CD4-positive, alpha-beta T cell treated with Interleukin-21 for 1 hour (primary cell): Measurements from ENCODE around the gene SLC1A4.
"Not testable (repeated sequence)": the region's sequence is repeated elsewhere in the genome, so short reads cannot be mapped to it uniquely, and the experiment has no call there.

ENCODE experiments used
- DNase-seq: peaks from one replicate; pipeline ENCODE4 v3.0.0-alpha.2; 2020

Gene SLC1A4

DNA sequence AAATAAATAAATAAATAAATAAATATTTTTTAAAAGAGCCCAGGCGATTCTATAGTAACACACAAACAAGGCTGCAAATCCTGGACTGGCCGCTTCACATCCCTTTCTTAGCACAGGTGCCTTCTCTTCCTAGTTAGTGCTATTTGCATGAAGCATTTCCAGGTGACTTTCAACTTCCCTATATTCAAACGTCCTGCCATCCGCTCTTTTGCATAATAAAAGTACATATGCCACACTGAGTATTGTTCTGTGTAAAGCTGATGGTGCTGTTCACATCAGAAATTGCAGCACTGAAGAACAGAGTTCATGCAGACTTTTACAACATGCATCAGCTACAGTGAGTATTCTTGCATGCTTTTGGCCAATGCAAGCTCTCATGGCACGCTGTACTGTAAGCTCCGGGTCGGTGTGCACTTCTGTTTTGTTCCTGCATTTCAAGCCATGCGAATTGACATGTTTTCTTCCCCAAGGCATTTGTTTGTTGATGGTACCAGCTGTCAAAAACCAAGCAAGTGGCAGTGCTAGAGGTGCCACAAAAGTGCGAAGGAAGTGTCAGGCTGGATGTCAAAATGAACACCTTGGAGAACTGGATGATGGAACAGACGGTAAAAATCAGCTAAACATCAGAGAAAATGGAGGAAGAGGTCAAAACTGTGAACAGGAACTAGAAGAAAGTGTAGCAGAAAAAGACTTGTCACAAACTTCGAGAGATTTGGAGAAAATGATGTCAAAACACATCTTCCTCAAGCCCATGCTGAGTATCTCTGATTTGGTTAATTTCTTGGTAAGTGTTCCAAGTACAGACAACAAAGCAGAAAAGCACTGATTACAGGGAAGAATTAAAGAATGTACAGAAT lies 41.5 kb downstream of the SLC1A4 start:
- DNase-seq = no peak

DNA sequence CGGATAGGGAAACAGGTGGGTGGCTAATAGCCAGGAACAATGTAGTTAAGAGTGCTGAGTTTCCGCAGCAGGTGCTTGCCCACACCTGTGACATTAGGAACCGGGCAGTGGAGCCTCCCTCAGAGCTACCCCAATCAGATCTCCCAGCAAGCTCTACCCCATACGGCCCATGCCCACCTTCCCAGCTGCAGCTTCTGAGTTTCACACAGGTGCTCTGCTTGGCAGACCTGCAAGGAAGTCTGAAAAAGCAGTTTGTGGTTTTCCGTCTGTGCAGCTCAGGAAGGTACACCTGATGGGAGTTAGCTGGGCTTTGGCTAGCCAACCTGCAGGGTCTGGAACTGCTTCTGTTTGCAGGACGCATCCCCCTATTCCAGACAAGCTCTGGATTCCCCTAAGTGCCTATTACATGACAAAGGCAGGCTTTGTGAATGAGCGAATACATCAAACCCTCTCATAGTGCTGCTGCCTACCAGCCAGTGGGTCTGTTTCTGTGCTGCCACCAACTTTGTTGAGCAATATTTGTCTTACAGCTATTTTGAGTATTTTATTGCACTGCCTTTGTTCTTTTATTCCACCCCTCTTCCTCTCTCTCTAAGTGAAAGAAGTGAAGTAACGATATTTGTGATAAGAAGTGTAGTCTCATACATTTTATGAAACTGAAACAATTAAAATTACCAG lies 42.3 kb downstream of the SLC1A4 start:
- no peak for DNase-seq

DNA sequence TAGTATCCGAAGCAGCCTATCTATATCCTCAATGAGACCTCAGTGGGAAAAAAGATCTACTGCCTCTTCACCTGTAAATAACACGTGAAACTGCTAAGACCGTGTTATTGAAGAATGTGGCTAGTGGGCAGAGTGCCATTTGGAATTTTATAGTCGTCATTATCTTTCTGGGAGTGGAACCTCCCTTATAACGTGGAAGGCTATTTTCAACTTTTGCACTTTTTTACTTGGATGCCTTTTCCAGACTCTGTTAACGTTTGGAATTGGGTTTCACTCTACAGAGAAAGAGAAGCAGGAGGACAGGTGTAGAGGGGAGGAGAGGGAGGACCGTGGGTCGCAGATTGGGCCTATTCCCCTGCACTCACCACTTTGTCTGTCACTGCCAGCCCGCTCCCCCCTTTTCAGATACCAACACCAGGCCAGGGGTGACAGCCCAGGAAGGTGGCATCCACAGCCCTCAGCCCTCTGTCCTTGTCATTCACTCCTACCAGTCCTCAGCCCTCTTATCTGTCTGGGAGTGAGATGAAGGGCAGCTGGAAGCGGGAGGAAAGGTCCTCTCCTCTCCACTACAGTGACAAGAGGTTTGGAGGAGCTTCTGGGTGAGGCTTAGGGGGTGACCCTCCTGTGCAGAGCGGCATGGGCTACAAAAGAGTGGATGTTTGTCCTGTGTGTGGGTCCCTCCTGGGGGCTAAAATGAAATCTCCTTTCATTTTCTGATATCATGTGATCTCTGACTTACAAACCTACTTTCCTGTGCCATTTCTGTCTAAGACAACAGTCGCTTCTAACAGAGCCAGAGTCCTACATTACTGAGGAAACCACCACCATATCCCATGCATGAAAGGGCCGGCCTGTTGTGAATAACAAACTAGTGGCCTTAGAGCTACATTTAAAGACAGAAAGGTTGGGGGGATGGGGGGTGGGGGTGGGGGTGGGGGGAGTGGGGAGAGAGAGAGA lies 43.1 kb downstream of the SLC1A4 start:
- DNase-seq = no peak

DNA sequence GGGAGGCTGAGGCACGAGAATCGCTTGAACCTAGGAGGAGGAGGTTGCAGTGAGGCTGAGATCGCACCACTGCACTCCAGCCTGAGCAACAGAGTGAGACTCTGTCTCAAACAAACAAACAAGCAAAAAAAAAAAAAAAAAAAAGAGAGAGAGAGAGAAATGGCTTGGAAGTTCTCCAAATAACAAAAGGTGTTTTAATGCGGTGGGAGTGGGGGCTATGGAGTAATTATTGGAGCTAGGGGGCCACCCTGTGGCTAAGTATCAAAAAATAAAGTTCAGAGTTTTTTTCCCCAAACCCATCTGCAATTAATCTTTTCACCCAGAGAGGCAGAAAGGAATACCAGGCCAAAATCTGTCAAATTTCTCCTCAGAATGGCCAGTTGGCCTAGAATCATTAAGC lies 44.0 kb downstream of the SLC1A4 start:
- peak; percentile 36 for DNase-seq

DNA sequence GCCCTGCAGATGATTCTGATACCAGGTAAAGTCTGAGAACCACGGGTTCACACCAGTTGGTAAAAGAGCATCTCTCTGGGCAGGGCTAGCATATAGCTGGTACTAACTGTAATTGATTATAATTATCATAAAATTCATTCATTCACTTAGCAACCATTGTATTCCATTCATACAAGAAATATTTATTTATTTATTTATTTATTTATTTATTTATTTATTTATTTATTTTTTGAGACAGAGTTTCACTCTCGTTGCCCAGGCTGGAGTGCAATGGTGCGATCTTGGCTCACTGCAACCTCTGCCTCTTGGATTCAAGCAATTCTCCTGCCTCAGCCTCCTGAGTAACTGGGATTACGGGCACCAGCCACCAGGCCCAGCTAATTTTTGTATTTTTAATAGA lies 44.5 kb downstream of the SLC1A4 start:
- DNase-seq = not testable (repeated sequence)

DNA sequence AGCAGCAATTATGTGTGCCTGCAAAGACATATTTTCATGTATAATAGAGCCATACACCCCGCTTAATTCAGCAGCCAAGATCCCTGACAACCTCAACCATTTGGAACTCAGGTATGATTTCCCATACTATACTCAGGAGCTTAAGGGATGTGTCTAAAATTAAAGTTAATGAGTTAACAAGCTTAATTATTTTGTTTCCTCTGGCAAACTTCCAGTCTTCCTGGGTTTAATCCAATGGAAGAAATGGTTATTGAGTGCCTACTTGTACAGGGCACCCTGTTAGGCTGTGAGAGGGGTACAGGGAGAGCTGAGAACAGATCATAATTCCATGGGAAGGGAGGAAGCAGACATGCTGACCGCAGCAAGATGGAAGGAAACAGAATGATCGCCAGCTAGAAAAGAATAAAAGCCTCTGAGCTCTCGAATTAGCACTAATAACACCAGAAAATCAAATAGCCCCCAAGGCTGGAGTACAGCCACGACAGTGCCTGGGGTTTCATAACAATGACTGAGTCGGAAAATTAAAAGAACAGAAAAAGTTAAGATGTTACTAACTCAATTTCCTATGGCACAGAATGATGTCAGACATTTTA lies 46.2 kb downstream of the SLC1A4 start:
- DNase-seq = no peak

DNA sequence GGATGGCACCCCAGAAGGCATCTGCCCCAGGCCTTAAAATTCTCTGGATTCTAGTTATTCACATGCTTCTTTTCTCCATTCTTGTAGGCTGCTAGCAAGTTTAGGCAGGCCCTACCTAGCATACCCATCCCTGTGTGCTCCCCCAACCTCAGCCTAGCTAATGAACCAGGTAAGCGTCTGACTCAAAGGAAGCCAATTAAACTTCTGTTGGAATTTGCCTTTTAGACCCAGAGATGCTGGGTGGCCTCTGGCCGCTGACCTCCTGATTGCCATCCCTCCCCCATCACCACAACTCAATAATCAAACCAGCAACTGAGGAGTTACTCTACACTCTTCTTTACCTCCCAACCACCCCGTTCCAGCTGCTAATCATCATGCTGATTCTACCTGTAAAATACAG lies 48.0 kb downstream of the SLC1A4 start:
- no peak for DNase-seq

DNA sequence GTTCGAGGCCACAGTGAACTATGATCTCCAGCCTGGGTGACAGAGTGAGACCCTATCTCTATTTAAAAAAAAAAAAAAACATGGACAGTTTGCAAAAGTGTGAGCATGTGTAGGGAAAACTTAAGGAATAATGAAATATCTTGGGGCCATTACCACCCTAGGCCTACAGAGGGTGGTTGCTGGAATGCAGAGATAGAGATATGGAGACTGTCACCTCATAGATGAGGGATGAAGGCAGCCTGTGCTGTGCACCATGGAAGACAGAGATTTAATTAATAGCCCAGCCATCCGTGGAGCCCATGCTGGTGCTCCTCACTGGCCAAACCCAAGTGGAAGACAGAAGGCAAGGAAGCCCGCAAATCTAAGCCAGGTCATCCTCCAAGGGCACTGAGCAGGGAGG lies 50.4 kb downstream of the SLC1A4 start:
- DNase-seq = no peak

DNA sequence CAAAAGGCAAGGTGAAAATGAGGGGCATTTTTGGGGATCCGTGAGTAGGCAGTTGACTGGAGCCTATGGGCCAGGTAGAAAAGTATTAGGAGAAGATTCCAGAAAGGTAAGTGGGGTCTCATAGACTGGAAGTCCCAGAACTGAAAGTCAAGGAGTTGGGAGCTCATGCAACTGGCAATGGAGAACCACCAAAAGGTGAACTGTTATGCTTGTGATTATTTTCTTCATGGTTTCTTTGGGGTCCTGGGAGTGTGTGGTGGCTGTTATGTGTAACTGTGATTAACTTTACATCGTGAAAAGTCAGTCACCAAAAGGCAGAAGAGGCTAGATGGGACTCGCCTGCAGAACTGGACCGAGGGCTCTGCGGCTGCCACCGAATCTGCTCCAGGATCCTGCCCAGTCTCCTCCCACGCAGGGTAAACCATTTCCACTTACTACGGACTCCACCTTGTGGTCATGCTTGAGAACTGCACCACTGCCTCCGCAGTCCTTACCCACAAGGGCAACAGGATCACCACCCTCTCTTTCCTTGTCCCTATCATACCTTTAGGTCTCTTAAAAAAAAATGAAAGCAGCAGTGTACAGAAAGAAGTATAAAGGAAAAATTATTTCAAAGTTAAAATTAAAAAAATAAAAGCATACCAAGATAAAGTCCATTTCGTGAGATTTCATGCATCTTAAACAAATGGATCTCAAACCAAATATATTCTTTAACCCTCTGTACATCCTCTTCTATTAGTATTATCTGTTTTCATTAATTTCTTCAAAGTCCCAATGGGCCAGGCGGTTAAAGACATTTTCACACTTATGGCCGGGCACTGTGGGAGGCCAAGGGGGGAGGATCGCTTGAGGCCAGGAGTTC lies 51.4 kb downstream of the SLC1A4 start:
- DNase-seq = peak; percentile 80

DNA sequence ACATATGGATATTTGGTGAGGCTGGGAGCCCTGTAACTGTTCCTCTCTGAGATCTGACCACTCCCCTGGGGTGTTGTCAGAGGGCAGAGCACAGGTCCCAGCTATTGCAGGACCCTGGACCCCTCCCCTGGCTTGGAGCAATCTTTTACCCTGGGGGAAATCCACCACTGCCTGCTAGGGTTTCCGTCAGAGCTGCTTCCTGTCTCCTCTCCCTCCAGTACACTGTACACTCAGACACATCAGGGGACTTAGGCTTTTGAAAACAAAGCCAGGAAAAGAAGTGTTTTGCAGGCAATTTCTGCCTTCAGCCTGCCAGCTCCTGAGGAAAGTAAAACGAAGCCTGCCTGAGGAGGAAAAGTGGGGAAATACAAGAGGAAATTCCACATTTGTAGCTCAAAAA lies 53.8 kb downstream of the SLC1A4 start:
- no peak for DNase-seq

DNA sequence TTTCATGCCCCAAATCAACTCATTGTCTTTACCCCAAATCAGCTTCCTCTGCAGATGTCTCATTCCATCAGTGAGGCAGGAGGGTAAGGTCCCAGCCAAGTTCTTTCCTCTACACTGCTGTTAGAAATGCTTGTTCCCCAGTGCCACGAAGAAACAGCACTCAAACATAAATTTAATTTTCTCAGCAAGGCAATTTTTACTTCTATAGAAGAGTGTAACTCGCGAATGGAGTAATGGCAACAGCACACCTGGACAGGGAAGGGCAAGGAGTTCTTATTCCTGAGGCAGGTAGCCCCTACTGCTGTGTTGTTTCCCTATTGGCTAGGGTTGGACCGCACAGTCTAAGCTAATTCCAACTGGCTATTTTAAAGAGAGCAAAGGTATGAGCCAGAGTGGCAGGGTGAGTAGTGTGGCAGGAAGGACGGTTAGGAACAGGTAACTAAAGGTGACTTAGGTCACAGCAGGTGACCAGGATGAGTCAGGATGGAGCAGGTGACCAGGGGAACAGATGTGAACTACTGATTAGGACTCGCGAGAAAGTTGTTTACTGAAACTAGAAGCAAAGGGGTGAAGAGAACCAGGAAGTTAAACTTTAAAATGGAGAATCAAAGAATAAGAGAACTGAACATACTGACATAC lies 55.0 kb downstream of the SLC1A4 start:
- DNase-seq = no peak

DNA sequence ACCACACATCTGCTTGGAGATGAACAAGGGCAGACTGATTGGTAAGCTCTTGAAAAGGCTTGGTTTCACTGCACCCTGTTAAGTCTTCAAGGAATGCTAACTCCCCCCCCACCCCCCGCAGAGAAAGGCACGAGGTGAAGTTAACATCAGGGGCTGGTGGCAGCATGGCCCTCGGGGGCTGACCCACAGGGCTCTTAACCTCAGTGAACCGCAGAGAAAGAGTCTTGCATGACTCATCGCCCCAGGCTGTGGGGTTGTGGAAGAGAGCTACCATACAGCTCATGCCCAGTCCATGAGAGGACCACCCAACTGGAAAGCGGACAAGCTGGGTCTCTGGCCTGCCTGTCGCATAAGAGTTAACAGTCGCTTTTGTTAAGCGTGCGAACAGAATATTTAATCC lies 56.5 kb downstream of the SLC1A4 start:
- DNase-seq = no peak

DNA sequence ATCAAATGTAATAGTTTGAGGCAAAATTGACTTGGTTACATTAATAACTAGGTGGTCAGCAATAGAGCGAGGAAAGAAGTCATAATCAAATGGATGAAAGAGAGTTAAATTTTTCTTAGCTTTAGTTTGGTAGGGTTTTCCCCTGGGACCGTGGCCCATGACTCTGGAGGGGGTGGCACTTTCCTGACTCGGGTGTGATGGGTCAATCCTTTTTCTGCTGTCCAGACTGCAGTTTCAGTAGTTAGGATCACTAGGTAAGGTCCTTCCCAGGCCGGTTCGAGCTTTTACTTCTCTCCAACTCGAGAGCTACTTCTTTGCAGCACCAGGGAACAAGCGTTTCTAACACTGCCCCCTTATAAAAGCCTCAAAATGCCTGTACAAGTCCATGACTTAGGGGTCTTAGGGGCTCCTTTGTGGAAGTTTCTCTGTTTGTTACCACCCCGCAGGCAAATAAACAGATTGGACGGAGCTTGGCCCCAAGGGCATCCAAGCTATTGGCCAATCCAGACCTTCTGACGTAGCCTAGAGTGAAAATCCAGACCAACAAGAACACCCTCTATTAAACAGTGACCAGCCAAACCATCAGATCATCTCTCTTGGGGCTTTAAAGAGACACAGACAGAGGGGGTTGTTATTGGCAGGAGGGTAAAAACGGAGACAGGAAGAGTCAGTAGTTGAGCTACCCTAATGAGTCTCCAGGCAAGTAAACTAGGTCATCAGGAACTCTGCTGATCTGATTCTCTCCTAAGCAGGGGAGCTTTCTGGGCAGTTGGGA lies 57.6 kb downstream of the SLC1A4 start:
- DNase-seq = no peak

DNA sequence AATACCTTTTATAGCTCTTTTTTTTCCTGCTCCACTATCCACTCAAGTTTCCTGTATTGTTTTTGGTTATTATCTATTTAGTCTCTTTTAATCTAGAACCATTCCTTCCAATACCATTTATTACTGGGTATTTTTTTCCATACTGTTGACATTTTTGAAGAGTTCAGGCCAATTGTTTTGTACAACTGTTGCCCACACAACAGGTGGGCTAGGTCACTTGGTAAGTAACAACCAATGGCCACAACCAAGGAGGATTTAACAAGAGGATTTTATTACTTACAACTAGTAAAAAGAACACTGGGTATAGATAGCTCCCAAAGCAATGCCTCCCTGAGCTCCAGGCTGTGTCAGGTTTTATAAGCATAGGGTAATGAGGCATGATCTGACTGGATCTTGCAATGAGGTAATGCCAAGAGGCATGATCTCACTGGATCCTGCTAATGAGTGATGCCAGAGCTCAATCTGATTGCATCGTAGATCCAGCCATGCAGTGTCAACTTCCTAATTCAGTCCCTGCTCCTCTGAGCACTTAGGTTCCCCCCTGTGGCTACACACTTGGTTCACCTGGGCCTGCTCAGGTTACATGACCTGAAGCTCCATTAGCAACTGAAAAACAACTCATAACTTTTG lies 59.9 kb downstream of the SLC1A4 start:
- DNase-seq = no peak

DNA sequence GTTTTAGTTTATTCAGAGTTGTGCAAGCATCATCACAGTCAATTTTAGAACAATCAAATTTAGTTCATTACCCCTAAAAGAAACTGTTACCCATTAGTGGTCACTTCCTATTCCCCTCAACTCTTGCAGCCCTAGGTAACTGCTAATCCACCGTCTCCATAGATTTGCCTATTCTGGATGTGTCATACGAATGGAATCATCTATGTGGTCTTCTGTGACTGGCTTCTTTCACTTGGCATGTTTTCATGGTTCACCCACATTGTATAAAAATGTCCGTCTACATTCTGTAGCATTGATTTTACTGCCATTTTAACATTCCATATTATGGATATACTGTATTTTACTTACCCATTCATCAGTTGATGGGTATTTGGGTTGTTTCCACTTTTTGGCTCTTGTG lies 61.7 kb downstream of the SLC1A4 start:
- DNase-seq = no peak

DNA sequence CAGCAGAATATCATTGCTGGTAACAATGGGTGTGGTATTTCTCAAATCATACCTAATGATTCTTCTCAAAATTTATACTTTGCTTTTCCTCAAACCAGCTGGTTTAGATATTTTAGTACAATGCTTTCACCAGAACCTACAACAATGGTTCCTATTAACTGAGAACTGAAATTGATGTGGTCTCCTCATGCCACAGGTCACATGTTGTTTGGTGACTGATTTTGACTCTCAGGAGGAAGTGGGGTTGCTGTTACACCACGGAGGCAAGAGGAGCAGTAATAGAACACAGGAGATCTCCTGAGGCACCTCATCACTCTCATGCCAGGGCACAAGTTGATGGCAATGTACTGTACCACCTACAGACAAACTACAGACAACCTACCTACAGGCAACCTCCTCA lies 64.0 kb downstream of the SLC1A4 start:
- DNase-seq = peak; percentile 54

DNA sequence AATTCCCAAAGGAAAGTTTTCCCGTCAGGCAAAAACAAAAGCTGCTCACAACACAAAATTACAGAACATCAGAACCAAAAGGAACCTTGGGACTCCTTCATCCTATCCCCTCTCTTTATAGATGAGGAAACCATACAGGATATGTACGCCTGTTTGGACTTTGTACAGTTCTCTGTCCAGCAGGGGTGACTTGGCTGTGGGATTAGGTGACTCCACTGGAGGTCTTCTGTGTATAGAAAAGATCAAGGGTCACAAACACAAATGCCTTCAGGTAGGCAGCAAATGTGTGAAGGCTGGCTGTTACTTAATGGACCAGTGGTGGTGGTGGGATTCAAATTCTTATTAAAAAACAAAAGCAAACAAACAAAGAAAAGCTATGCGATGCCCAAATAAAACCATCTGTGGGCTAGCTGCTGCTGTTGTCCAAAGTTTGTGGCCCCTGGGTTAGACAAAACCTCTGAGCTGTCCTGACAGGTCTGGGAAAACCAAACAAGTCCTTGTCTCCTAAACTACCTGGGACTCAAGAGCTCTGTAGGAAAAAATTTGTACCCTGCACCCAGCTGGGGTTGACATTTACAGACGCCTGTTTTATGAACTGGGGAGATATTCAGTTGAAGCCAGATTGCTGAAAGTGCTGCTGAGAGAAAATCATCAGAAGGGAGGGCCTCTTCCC lies 65.7 kb downstream of the SLC1A4 start:
- no peak for DNase-seq

DNA sequence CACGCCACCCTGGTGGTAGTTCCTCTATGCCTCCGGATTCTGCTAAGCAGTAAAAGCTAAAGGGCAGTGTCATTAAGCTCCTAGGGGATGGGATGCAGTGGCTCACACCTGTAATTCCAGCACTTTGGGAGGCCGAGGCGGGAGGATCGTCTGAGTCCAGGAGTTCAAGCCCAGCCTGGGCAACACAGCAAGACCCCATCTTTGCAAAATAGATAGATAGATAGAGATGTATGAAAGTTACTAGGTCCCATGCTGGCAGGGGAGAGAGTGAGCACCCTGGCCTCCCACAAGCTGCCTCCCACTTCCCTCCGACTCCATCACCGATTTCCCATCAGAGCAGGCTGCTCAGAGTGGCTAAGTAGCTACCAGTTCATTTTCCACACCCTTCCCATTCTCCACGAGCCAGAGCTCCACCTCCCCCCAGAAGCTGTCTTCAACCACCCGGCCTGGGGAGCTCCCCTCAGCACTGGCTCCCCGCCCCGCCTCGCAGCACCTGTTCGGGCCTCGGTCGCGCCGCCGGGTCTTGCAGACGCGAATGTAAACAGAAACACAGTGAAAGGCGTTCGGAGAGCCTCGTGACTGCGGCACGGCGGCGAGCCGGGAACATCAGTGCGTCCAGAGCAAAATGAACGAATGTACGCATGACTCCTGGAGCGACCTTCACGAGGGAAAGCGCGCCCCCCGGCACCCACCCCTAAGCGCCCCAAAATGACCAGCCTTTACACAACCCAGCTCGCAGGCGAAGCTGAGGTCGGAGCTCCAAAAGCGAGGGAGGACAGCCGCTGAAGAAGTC lies 66.4 kb downstream of the SLC1A4 start:
- DNase-seq = no peak
